Vagina (tissue), 2 donors: Measurements from ENCODE around the gene PALLD.
"Not testable (repeated sequence)": the region's sequence is repeated elsewhere in the genome, so short reads cannot be mapped to it uniquely, and the experiment has no call there.

Experiments used
- CTCF ChIP-seq, 3 experiments: fragments of 450-650 bp in 2 of 3; fragments of 200-600 bp in 1 of 3; sonication (generic) in 1 of 3; IDR thresholded peaks; one replicate each; pipeline ENCODE4 v1.5.1; 2017 to 2019; ENCODE audit warnings: antibody characterized with exemption in 3 of 3, mild to moderate bottlenecking in 2 of 3, moderate library complexity in 2 of 3
- POLR2A ChIP-seq, 2 donors: fragments of 450-650 bp; IDR thresholded peaks; one replicate each; pipeline ENCODE4 v1.6.1; 2017; ENCODE audit warnings: antibody characterized with exemption in 2 of 2, mild to moderate bottlenecking in 2 of 2, moderate library complexity in 2 of 2

- TF ChIP-seq POLR2A, CTCF (IDR thresholded peaks at IDR 0.05): not testable (repeated sequence)
Measured at GRCh38 chr4:168513826-168514225, 17.0 kb downstream of the PALLD start.
